Stimulated activated CD8-positive, alpha-beta memory T cell treated with anti-CD3 and anti-CD28 coated beads, Interleukin-4, amount 100 ng/mL, for 1 hour (primary cell): ENCODE results near the gene CDH2.

Experiments used
- DNase-seq, 2 donors: peaks; one replicate each; pipeline ENCODE4 v3.0.0-alpha.2; 2020; ENCODE audit warnings: low read depth in 2 of 2, low spot score in 1 of 2

Gene CDH2

DNA sequence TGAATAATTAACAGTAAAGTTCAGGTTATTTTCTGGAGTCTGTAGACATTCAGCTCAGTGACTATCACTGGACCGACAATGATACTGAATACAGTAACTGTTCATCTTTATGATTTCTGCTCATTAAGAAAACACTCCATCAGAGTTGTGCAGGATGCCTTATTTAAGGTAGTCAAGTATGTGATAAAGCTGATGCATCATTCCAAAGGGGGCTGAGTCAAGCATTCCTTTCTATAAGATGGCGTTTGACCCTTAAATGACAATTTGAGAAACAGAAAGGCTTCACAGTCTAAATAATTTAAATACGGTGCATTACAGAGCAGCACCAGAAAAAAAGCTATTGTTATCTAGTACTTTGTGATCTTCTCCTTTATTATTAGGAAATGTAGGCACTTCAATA, 131.1 kb downstream of the CDH2 start:
- no peak for DNase-seq

DNA sequence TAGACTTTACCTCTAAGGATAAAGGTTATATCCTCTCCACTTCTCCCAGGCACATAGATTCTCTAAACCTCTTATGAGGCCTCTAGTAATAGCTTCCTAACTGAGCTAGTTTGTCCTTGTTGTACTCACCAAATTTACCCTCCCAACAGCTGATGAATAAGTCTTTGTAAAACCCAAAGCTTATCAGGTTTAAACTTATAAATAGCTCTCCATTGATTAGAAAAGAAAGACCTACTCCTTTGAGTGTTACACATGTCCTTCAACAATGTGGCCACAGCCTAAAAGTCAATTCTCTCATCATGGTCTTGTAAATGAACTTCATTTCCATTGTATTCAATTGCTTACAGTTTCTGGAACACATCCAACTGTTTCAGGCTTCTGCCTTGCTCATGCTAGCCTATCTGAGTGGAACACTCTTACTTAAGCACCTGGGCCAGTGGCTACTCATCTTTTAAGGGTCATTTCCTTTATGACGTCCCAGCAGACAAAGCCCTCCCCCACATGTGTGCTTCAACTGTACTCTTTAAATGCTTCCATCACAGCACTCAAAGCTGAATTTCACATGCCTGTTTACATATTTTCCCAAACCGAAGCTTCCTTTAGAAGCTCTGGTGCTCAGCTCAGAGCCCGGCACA, 131.6 kb downstream of the CDH2 start:
- DNase-seq: no peak

DNA sequence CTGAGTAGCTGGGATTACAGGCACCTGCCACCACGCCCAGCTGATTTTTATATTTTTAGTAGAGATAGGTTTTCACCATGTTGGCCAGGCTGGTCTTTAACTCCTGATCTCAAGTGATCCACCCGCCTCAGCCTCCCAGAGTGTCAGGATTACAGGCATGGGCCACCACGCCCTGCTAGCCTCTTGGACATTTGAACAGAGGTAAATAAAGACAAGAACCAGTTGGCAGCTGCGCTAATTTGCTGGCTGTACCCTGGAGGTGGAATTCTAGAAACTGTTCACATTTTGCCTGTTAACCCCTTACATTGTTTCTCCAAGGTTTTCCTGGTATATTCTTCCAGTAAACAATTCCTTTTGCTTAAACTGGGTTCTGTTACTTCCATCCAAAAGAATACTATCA, 132.9 kb downstream of the CDH2 start:
- DNase-seq: no peak

DNA sequence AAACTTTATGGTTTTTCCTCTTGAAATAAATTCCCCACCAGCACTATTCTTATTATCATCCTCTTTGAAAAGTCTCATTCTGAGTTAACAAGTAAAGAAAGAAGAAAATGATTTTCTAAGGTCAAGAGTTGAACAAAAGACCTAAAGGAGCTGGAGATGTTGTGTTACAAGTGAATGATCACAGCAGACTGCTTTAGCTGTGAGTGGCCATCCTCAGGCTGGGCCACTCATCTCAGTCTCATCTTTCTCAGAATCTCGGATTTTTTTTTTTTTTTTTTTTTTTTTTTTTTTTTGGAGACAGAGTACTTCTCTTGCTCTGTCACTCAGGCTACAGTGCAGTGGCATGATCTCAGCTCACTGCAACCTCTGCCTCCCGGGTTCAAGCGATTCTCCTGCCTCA, 133.3 kb downstream of the CDH2 start:
- no peak for DNase-seq

DNA sequence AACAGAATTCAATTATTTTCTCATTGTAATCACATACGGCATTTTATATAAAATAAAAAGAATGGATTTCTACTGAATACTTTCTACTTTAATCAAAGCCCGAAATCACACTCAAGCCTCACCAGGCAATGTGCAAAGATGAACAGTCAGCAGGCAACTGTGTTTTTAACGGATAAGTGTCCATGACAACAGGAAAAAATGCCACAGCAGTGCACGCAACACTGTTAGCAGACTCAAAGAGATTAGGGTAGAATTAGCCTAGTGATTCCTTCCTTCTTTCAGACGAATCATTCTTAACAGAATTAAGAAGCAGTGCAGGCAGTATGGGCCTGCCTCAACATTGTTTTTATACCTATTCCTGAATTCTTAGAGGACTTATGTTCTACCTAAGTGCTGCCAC, 135.6 kb downstream of the CDH2 start:
- DNase-seq: no peak

DNA sequence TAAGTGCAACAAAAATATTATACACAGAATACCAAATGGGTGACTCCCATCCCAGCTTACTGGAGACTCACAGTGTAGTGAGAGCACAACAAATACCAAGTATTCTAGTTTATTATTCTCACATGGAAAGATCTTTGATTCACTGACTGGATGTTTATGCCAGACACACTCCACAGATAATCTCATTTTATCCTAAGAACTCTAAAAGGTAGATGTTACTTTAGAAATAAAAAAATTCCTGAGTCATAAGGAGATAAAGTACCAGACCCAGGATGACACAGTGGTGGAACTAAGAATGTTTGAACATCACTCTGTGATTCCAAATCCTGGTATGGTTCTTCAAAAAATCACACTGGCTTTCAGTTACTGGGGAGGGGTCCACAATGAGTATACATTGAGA, 136.2 kb downstream of the CDH2 start:
- no peak for DNase-seq

DNA sequence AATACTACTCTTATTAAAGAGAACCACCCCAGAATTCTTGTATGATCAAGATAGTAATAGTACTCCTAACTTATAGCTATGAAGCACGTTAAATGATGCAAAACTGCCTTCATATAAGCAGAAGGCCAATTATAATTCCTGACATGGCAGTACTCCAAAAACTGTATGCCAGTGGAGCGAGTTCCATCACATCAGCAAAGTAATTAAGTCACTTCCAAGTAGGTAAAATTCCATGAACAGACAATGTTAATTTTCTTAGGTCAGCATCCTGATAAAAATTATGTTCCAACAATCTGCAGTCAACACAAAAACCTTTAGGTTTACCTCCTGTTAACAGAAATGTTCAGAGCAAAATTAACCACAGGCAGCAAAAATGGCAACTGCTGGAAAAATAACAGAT, 136.7 kb downstream of the CDH2 start:
- DNase-seq: no peak

DNA sequence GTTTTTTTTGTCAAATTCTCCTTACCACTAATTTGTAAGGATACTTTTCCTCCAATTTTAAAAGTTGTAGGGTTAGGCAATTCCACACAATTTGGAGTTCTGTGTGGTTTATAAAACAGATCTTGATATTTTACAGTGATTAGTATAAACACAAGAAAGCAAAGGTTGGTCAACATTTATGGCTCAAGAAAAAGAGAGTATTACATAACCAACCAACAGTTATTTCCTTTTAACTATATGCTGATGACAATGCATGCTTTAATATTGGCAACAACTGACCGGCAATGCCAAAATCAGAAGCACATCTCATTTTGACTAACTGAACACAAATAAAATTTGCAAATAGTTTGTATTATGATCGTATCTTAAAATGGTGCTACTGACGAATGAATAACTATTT, 137.2 kb downstream of the CDH2 start:
- no peak for DNase-seq

DNA sequence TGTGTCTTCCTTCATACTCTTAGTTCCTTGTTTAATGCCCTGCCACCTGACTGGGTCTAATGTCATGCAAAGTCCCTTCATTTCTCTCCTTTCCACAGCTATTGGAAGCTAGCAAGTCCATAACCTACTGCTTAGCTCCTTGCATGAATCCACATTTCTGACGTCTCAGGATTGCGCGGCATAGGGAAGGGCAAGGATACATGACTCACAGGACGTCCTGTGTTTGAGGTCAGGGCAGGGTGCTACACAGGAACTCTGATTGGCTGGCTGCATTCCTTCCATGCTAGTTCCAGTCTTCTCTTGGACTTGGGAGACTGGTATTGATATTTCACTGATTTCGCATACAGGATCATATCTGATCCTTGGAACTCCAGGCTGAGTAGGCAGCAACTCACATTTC, 137.9 kb downstream of the CDH2 start:
- DNase-seq: no peak

DNA sequence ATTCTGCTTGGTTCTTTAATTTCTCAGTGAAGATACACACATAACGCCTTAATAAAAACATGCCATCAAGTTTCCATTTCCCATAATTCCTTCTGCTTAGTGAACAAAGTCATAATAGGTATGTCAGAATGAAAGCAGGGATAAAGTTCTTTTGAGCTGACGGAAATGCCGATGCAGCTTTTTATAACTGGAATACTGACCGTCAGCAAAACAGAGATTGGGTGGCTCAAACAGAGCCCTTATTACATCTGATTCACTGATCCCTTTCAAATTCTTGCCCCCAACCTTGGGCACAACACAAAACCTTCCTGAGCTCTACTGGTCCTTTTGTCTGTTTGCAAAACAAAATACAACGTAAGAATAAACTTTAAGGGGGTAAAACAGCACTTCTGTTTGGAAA, 140.4 kb downstream of the CDH2 start:
- no peak for DNase-seq

DNA sequence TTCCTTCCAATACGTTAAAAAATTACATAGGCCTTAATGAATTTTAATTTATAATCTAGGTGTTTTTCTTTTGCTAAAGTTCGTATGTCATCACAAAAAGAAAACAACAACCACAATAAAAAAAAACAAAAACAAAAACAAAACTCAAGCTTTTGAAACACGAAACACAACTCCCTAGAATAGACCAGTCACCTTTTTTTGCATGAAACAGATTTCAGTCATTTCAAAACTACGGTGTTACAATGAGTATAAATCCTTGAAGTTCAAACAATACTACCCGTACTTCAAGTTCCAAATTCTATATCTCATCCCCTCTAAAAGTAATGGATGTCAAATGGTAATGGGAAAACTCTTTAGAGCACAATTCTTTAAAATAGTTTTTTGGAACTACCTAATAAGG, 142.4 kb downstream of the CDH2 start:
- no peak for DNase-seq

DNA sequence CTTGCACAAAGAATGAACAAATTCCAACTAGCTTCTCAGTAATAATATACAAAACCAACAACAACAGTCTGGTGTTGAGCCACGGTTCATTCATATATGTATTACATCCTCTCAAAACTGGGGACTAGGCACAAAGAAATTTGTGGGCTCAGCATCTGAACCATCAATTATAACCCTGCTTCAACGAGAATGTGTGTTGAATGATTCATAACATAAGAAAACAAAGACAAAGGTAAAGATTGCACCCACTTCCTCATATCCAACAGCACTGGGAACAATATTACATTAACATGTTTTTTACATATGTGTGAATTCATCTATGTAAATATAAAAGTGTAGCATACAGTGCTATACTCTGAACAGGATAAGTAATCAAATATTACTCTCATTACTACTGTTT, 144.8 kb downstream of the CDH2 start:
- no peak for DNase-seq

DNA sequence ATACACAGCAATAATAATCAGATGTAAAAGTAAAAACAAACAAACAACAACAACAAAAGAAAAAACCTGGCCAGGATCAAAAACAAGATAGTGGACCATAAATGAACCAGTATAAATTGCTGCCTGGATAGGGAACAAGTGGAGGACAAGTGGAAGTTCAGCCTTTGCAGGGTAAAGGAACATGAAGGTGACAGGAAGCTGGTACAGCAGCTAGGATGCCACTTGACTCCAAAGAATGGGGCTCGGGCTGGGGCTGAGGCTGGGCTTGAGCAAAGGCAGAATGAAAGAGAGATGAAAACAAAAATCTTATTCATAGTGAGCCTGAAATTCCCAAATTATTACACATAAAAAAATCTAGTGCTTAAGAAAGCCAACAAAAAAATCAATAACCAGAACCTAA, 146.5 kb downstream of the CDH2 start:
- DNase-seq: no peak

DNA sequence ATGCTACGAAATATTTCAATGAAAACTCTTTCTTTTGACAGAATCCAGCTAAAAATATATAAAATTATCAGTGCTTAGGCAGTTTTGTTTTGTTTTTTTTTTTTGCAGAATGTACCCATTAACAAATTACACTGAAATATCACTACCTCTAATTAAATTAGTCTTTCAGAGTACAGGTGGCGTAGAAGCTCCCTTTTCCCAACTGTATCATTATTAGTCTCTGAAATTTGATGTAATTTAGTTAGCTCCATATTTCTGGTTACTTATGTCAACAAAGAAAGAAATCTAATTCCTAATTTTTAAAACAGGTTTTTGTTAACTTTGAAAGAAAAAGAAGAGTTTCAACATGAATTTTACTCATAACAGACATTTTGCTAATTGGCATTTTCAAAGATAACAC, 149.2 kb downstream of the CDH2 start:
- DNase-seq: no peak

DNA sequence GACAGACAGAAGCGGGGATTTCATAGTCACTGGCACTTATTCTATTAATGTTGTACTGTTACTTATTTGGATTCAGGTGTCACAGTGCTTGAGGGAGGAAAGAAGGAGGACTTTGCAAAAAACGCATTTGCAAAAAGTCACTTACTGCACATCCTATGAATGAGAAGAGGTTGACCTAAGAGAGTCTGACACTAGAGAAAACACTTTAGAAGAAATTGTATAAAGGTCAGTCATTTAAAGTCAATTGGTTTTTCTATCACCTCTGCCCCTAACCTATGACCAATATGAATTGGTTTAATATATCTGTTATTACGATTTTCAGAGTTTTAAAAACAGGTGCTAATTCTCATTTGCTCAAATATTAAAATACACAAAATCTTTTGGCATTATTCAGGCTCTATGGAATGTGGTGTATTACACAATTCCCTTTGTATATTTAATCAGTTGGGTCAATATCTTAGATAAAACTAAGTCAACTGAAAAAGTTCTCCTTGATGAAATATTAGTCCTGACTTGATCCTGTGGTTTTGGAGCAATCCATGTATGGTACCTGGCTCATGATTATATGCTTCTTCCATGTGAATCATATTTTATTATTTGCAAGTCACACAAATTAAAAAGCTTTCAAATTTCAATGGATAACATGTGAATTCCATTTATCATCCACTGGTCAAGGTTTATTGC, 157.4 kb downstream of the CDH2 start:
- no peak for DNase-seq

DNA sequence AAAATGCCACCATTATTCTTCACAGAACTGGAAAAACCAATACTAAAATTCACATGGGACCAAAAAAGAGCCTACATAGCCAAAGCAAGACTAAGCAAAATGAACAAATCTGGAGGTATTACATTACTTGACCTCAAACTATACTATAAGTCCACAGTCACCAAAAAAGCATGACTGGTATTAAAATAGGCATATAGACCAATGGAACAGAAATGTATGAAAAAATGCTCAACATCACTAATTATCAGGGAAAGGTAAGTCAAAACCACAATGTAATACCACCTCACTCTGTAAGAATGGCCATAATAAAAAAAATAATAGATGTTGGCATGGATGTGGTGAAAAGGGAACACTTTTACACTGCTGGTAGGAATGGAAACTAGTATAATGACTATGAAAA, 158.6 kb downstream of the CDH2 start:
- no peak for DNase-seq

DNA sequence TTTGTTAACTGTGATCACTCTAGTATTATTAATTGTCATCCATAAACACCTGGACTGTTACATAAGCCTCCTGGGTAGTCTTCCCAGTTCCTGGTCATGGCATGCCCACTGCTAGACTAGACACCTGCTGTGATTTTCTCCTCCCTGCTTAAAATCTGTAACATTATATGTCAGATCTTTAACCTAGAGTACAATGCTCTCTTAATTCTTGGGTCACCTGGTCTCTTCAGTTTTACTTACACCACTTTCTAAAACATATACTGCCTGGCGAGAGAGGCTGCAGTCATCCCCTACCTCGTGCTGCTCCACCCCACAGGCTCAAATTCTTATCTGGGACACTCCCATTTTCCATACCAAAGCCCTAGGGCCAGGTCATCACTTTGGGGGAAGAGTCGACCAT, 161.3 kb downstream of the CDH2 start:
- no peak for DNase-seq

DNA sequence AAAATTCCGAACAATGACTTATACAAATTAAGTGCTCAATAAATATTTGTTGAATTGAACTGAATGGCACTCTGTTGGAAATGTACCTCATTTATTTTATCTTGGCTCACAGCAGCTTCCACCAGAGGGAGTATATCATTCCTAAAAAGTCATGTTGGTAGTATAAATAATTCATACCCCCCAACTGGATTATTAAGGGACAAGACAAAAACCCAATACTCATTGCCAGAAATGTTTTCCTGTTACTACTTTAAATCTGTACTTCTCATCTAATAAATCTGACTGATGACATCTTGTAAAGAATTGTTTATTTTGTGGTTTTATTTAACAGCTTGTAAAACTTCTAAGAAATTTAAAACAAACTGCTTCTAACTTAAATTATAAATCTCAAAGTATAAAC, 163.9 kb downstream of the CDH2 start:
- DNase-seq: no peak

DNA sequence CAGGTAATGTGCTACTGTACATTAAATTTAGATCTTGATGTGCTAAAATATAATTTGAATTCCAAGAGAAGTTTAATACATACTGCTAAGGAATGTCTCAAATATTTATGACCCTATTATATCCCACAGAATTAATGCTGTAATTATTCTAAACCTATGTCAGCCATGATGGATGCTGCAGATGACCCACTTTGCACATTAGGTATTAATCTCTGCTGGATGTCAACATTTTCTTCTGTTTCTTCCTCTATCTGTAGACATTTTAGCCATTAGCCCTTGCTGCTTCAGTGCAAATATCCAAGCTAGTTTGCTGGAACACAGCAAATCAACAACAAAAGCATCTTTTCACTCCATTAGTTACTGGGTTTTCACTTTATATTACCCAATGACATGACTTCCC, 164.6 kb downstream of the CDH2 start:
- no peak for DNase-seq

DNA sequence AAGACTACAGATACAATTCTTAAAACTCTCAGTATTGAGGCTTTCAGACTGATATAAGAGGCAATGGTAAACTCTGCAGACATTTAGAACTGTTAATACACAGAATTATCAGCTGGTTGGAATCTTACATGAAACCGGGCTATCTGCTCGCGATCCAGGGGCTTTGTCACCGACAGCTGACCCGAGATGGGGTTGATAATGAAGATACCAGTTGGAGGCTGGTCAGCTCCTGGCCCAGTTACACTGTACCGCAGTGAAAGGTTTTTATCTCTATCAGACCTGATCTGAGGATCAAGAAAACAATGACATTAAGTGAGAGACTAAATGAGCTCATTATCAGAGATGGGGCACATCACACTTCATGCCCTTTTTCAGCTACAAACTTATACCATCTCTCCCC, 167.3 kb downstream of the CDH2 start:
- no peak for DNase-seq

DNA sequence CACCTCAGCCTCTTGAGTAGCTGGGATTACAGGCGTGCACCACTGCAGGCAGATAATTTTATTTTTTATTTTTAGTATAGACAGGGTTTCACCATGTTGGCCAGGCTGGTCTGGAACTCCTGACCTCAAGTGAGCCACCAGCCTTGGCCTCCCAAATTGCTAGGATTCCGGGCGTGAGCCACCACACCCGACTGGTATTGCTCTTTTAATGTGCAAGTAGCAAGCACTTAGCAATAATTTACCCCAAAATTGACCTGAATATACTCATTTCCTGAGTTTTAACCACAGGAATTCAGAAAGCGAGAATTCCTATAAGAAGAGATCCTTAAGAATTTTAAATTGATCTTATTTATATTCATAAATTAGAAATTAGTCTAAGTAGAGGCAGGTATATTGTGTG, 169.1 kb downstream of the CDH2 start:
- DNase-seq: no peak

DNA sequence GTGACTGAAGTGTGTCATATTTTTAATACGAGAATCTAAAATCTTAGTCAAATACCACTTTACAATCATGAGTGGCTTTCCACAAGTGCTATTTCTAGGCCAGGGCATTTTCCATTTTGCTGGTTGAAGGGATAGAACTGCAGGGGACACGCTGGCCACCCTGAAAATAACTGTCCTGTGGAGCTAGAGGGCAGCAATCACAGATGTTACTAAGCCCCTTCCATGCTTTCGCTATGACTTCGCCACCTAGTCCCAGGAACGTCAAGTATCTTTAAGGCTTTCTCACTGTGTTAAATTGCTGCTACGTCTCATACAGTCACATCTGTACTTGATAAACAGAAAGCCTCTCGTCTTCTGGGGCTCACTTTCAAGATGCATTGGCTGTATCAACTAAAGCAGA, 171.8 kb downstream of the CDH2 start:
- no peak for DNase-seq

DNA sequence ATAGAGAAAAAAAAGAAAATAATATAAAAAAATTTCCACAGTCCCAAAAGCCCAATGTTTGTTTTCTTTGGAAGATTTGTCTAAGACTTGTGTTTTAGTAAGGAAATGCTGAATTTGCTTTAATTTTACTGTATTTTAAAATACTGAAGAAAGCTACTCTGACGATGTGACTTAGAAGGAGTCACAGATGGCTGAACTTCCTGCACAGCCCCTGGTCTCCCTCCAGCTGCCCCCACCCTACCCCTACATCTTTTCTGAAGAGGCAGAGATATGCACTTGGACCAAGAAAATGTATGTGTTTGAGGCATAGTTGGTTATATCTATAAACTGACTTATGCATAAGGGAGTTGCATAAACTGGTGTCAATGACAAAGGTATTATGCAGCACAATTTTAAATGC, 172.3 kb downstream of the CDH2 start:
- DNase-seq: no peak
